ENCODE data around the gene MTARC2. TPM values are rescaled to one million over a fixed set of nuclear protein-coding genes. Genes with fewer than 3 reads are reported as not detected.
"Not testable (repeated sequence)": the region's sequence is repeated elsewhere in the genome, so short reads cannot be mapped to it uniquely, and the experiment has no call there.

The MTARC2 gene
- polyA plus RNA-seq, 6 donors from 2014 or later, result 2.4 to 23.7 (median 4.0) TPM

- ATAC-seq (ENCODE audit: low read depth in 2 of 2) (no peak), DNase-seq (no peak)
- Mint-ChIP-seq H3K4me3 (peak overlapping the region in 5 of 8 donors; percentile 17 to 89 (median 45)), H3K36me3 (no peaks in the 10 kb centered on the region), H3K9me3 (peaks cover 0 to 17% (median 2%) of the 10 kb centered on the region in 7 donors), H3K4me1 (peaks cover 30 to 70% (median 34%) of the 10 kb centered on the region in 3 donors), H3K27ac (peak overlapping the region in 3 of 6 donors; percentile 79 to 97 (median 83)), H3K27me3 (peaks cover 0 to 1% (median 0%) of the 10 kb centered on the region in 3 donors)
Observed at GRCh38 chr1:220710333-220710732, 37.8 kb upstream of the MTARC2 start.

DNA sequence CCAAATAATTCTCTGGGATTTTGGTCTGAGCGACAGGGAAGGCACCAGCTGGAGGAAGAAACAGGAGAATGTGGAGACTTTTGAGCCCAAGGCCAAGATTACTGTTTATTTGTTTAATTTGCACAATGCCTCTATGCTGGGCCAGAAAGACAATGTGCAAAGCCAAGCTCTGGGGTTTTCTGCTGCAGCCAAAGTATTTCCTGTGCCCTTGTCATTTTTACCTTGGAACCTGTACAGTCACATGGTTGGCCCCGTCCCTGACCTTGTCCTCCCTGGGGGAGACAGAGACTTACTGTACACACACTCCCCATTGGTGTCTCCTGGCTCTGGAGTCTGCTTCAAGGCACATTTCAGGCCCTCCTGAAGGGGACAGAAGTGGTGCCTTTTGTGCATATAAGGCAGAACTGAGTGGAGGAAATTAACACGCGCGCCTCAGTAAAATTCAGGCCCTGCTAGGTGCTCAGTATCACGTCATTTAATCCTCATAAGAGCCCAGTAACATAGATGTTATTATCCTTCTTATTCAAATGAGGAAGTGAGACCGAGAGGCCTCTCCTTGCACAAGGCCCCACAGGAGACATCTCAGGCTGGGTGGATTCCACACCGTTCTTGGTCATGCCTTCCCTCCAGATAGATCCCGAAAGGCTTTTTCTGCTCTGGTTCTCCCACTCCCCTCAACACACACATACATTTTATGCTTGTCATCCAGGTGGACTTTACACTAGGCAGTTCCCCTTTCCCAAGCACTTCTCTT is 36.9 kb upstream of the MTARC2 start:
- peak overlapping the region in 7 of 8 donors; percentile 17 to 89 (median 55) for H3K4me3 Mint-ChIP-seq
- no peaks in the 10 kb centered on the region for H3K27me3 Mint-ChIP-seq
- H3K36me3 Mint-ChIP-seq, result no peaks in the 10 kb centered on the region
- ATAC-seq (ENCODE audit: low read depth in 2 of 2), result peak; percentile 82 to 88
- H3K27ac Mint-ChIP-seq, result peak overlapping the region; percentile 58 to 97 (median 78)
- H3K9me3 Mint-ChIP-seq, result peaks cover 0 to 26% (median 7%) of the 10 kb centered on the region in 7 donors
- peak; percentile 29 for DNase-seq
- H3K4me1 Mint-ChIP-seq, result peaks cover 30 to 64% (median 34%) of the 10 kb centered on the region in 3 donors

DNA sequence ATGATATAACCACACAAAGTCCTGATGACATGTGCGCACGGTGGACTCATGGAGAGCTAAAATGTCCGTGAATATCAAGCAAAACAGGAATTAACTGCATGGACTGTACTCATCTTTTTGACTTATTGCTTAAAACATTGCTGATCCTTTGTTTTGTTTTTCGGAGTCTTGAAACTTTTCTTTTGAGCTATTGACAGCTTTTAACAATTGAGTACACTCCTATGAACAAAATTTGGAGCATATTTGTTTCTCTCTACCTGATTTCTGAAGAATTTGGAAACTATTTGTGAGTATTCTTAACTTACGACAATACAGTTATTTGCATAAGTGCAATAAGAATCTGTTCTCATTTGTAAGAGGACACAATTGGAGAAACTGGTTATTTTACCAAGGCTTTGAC is 32.1 kb upstream of the MTARC2 start:
- ATAC-seq (ENCODE audit: low read depth in 2 of 2); H3K4me3 Mint-ChIP-seq: not testable (repeated sequence)
- H3K27me3 Mint-ChIP-seq, result peaks cover 0 to 13% (median 9%) of the 10 kb centered on the region in 3 donors

GRCh38 chr1:220717800-220718640 is 30.1 kb upstream of the MTARC2 start:
- no peak overlapping the region for H3K27ac Mint-ChIP-seq
- ATAC-seq (ENCODE audit: low read depth in 2 of 2) (no peak), DNase-seq (no peak)
- peaks cover 0 to 34% (median 9%) of the 10 kb centered on the region in 7 donors for H3K9me3 Mint-ChIP-seq
- no peaks in the 10 kb centered on the region for H3K36me3 Mint-ChIP-seq
- H3K4me1 Mint-ChIP-seq, result peaks cover 0 to 22% (median 0%) of the 10 kb centered on the region in 3 donors
- H3K27me3 Mint-ChIP-seq, result peaks cover 0 to 13% (median 9%) of the 10 kb centered on the region in 3 donors
- H3K4me3 Mint-ChIP-seq, result peak overlapping the region in 1 of 8 donors; percentile 48

More for the DNA sequence above, 32.1 kb upstream of the MTARC2 start:
- not testable (repeated sequence) for DNase-seq, H3K36me3 Mint-ChIP-seq, H3K27ac Mint-ChIP-seq
- Mint-ChIP-seq H3K9me3 (peaks cover 0 to 34% (median 9%) of the 10 kb centered on the region in 7 donors), H3K4me1 (peaks cover 8 to 40% (median 9%) of the 10 kb centered on the region in 3 donors)

DNA sequence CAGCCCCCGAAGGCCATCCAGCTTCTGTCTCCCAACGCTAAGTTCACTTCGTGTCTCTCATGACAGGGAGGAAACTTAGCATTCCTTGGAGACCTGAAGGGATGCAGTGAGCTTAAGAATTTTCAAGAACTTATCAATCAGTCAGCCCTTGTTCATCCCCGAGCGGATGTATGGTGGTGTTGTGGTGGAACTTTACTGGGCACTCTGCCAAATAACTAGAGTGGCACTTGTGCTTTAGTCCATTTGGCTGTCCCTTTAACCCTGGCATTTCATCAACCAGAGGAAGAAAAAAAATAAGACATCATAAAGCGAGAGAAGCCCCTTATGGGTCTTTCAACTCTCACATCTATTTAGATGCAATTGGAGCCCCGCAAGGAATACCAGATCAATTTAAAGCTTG is 26.9 kb upstream of the MTARC2 start:
- Mint-ChIP-seq H3K27me3 (peaks cover 5 to 13% (median 11%) of the 10 kb centered on the region in 3 donors), H3K9me3 (peaks cover 0 to 14% (median 2%) of the 10 kb centered on the region in 7 donors), H3K4me1 (peaks cover 0 to 22% (median 0%) of the 10 kb centered on the region in 3 donors)
- ATAC-seq (ENCODE audit: low read depth in 2 of 2); H3K4me3 Mint-ChIP-seq; DNase-seq; H3K27ac Mint-ChIP-seq; H3K36me3 Mint-ChIP-seq: not testable (repeated sequence)

DNA sequence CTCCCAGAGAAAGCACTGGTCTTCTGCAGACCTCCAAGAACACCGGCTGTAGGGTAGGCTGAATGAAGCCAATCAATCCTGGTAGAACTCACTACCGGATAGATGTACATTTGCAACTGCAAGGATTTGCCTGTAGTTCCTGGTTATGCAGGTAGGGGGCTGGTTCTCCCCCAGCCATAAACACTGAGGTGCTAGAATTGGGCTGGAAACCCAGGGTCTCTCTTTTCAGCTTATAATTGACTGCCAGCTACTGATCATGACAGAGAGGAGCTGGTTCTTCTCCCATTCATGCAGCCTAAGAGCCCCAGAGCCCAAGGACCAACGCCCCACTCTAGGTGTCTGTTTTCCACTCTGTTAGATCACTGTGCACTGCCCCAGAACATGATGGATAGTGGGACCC is 21.5 kb upstream of the MTARC2 start:
- peaks cover 0 to 2% (median 0%) of the 10 kb centered on the region in 3 donors for H3K4me1 Mint-ChIP-seq
- H3K36me3 Mint-ChIP-seq, result no peaks in the 10 kb centered on the region
- H3K27ac Mint-ChIP-seq, result no peak overlapping the region
- DNase-seq (no peak), ATAC-seq (ENCODE audit: low read depth in 2 of 2) (no peak)
- H3K4me3 Mint-ChIP-seq, result no peak overlapping the region
- peaks cover 0 to 7% (median 0%) of the 10 kb centered on the region in 7 donors for H3K9me3 Mint-ChIP-seq
- peaks cover 4 to 14% (median 8%) of the 10 kb centered on the region in 3 donors for H3K27me3 Mint-ChIP-seq

DNA sequence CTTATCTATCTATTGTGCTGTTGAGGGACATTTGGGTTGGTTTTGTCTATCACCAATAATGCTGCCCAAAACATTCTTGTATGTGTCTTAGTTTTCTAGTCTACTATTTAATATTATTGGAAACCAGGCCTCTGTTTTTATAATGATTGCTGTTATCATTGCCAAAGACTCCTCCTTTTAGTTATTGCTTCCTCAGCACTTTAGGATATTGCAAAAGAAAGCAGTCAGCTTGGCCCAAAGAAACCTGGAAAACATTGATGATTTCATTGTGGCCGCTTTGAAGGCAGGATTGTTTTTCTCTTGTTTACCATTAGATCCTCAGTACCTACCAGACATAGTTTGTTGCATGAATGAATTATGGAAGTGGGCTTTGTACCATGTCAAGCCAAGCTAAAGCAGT is 20.6 kb upstream of the MTARC2 start:
- ATAC-seq (ENCODE audit: low read depth in 2 of 2) (no peak), DNase-seq (no peak)
- H3K27me3 Mint-ChIP-seq, result peaks cover 4 to 14% (median 8%) of the 10 kb centered on the region in 3 donors
- no peaks in the 10 kb centered on the region for H3K36me3 Mint-ChIP-seq
- H3K4me1 Mint-ChIP-seq, result peaks cover 0 to 11% (median 5%) of the 10 kb centered on the region in 3 donors
- no peak overlapping the region for H3K4me3 Mint-ChIP-seq
- peak overlapping the region in 1 of 6 donors; percentile 34 for H3K27ac Mint-ChIP-seq
- H3K9me3 Mint-ChIP-seq, result peaks cover 0 to 7% (median 0%) of the 10 kb centered on the region in 7 donors

DNA sequence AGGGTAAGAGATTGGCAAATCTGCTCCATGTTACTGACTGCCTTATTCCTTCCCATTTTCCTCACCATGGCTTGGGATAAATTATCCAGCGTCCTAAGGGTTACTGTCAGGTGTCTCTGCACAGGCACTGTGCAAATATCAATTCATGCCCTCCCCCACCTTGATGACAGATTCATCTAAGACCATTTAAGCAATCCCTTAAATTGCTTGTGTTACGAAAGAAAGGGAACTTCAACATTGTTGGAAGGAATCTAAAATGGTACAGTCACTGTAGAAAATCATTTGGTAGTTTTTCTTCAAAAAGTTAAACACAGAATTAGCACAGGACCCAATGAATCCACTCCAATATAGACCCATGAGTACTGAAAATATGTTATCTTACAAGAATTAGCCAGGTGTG is 17.6 kb upstream of the MTARC2 start:
- peaks cover 0 to 5% (median 0%) of the 10 kb centered on the region in 7 donors for H3K9me3 Mint-ChIP-seq
- no peaks in the 10 kb centered on the region for H3K36me3 Mint-ChIP-seq
- DNase-seq (no peak), ATAC-seq (ENCODE audit: low read depth in 2 of 2) (no peak)
- H3K27ac Mint-ChIP-seq, result peak overlapping the region in 2 of 6 donors; percentile 4 to 64
- no peak overlapping the region for H3K4me3 Mint-ChIP-seq
- peaks cover 0 to 20% (median 14%) of the 10 kb centered on the region in 3 donors for H3K4me1 Mint-ChIP-seq
- H3K27me3 Mint-ChIP-seq, result peaks cover 4 to 14% (median 8%) of the 10 kb centered on the region in 3 donors

GRCh38 chr1:220732137-220732536 is 16.0 kb upstream of the MTARC2 start:
- ATAC-seq (ENCODE audit: low read depth in 2 of 2), result no peak
- DNase-seq, result no peak
- peaks cover 0 to 9% (median 3%) of the 10 kb centered on the region in 3 donors for H3K27me3 Mint-ChIP-seq
- no peaks in the 10 kb centered on the region for H3K9me3 Mint-ChIP-seq
- H3K27ac Mint-ChIP-seq, result peak overlapping the region in 3 of 6 donors; percentile 3 to 86 (median 19)
- peak overlapping the region in 2 of 8 donors; percentile 31 to 66 for H3K4me3 Mint-ChIP-seq
- no peaks in the 10 kb centered on the region for H3K36me3 Mint-ChIP-seq
- peaks cover 0 to 20% (median 14%) of the 10 kb centered on the region in 3 donors for H3K4me1 Mint-ChIP-seq

GRCh38 chr1:220732621-220733020 is 15.5 kb upstream of the MTARC2 start:
- Mint-ChIP-seq H3K27ac (peak overlapping the region in 3 of 6 donors; percentile 19 to 86 (median 42)), H3K4me1 (peaks cover 0 to 20% (median 14%) of the 10 kb centered on the region in 3 donors), H3K36me3 (no peaks in the 10 kb centered on the region), H3K27me3 (peaks cover 0 to 10% (median 0%) of the 10 kb centered on the region in 3 donors), H3K9me3 (no peaks in the 10 kb centered on the region), H3K4me3 (peak overlapping the region in 5 of 8 donors; percentile 17 to 72 (median 64))
- DNase-seq, result no peak
- no peak for ATAC-seq (ENCODE audit: low read depth in 2 of 2)

- peaks cover 0 to 10% (median 0%) of the 10 kb centered on the region in 3 donors for H3K27me3 Mint-ChIP-seq
- DNase-seq, result peak; percentile 64
- peak overlapping the region in 5 of 6 donors; percentile 2 to 80 (median 33) for H3K27ac Mint-ChIP-seq
- peak overlapping the region in 6 of 8 donors; percentile 17 to 73 (median 65) for H3K4me3 Mint-ChIP-seq
- no peaks in the 10 kb centered on the region for H3K36me3 Mint-ChIP-seq
- peaks cover 0 to 20% (median 14%) of the 10 kb centered on the region in 3 donors for H3K4me1 Mint-ChIP-seq
- ATAC-seq (ENCODE audit: low read depth in 2 of 2), result peak; percentile 90 to 92
- no peaks in the 10 kb centered on the region for H3K9me3 Mint-ChIP-seq
Observed at GRCh38 chr1:220733086-220733601, 15.0 kb upstream of the MTARC2 start.

DNA sequence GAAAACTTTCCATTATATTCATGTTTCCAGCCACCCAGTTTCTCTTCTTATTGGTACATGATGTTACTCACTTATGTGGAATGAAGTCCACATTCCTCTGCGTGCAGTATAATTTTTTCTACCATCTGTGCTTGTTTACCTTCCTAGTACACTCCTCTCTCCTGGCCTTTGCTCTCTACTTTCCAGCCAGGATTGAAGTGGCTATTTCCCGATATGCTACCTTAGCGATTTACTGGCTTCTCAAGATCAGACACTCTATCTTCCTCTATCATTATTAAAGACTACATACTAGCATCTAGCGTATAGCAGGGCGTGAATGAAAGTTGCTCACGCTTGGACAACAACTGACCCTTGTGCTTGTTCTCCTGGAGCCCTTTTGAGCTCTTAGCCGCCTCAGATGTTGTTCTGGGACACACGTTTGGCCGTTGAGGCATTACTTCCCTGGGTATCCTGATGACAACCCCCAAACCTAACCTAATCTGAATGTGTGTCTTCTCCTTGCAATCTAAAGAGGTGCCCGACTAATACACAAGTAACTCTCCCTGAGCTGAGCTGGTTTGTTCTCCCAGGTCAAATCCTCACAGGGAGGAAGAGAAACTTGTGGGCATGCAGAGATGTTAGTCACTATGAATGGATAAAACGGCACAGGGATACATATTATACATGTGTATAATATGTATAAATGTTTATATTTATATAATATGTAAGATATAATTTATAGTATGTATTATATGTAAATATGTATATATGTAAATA is 13.4 kb upstream of the MTARC2 start:
- H3K27ac Mint-ChIP-seq, result peak overlapping the region in 2 of 6 donors; percentile 23 to 32
- peaks cover 0 to 16% (median 0%) of the 10 kb centered on the region in 3 donors for H3K27me3 Mint-ChIP-seq
- H3K9me3 Mint-ChIP-seq, result no peaks in the 10 kb centered on the region
- H3K4me3 Mint-ChIP-seq, result peak overlapping the region in 1 of 8 donors; percentile 5
- H3K36me3 Mint-ChIP-seq, result no peaks in the 10 kb centered on the region
- peaks cover 0 to 20% (median 14%) of the 10 kb centered on the region in 3 donors for H3K4me1 Mint-ChIP-seq
- ATAC-seq (ENCODE audit: low read depth in 2 of 2), result no peak
- DNase-seq, result no peak

All from naive B cell (primary cell).